NB4 (cell line): ENCODE data around the gene LCMT1.

Source experiments
- DNase-seq: peaks from one replicate; pipeline ENCODE4 v3.0.0; 2010; ENCODE audit warnings: low read depth
- H3K4me3 ChIP-seq: one replicate; pipeline ENCODE4 v1.5.1; 2011; ENCODE audit warnings: mild to moderate bottlenecking, low read depth, low read length, moderate library complexity
- CTCF ChIP-seq: IDR thresholded peaks from one replicate; pipeline ENCODE4 v1.5.1; 2012; ENCODE audit warnings: low read depth, low read length
- MAX ChIP-seq: IDR thresholded peaks from 2 replicates; pipeline ENCODE4 v1.6.1; 2011; ENCODE audit warnings: low read depth, low read length
- MYC ChIP-seq: IDR thresholded peaks from 2 replicates; pipeline ENCODE4 v1.6.1; 2011; ENCODE audit warnings: low read depth, low read length
- POLR2A ChIP-seq: IDR thresholded peaks from 2 replicates; pipeline ENCODE4 v1.6.1; 2011; ENCODE audit warnings: mild to moderate bottlenecking; ENCODE audit not compliant: insufficient read length; ENCODE audit errors: extremely low read depth

Gene LCMT1

GRCh38 chr16:25080420-25081131 lies 31.0 kb upstream of the LCMT1 start:
- TF ChIP-seq POLR2A (no peak), CTCF (no peak)
- H3K4me3 ChIP-seq, result no peak overlapping the region
- no peak for DNase-seq

GRCh38 chr16:25081702-25082101 lies 29.8 kb upstream of the LCMT1 start:
- no peak for TF ChIP-seq POLR2A
- no peak for TF ChIP-seq MAX
- no peak for TF ChIP-seq CTCF
- no peak for TF ChIP-seq MYC
- no peak overlapping the region for H3K4me3 ChIP-seq
- DNase-seq, result no peak

- TF ChIP-seq CTCF, result no peak
- no peak for TF ChIP-seq MAX
- no peak for TF ChIP-seq MYC
- no peak for TF ChIP-seq POLR2A
- no peak overlapping the region for H3K4me3 ChIP-seq
- no peak for DNase-seq
Observed at GRCh38 chr16:25083065-25083464, 28.5 kb upstream of the LCMT1 start.

GRCh38 chr16:25083701-25084100 lies 27.8 kb upstream of the LCMT1 start:
- TF ChIP-seq POLR2A (no peak), CTCF (no peak), MYC (no peak), MAX (no peak)
- DNase-seq, result no peak
- H3K4me3 ChIP-seq, result no peak overlapping the region

- DNase-seq, result no peak
Observed at GRCh38 chr16:25084797-25085196, 26.7 kb upstream of the LCMT1 start.

More at GRCh38 chr16:25084797-25085196, 26.7 kb upstream of the LCMT1 start:
- no peak overlapping the region for H3K4me3 ChIP-seq
- no peak for TF ChIP-seq MYC
- TF ChIP-seq CTCF, result no peak
- TF ChIP-seq POLR2A, result no peak
- no peak for TF ChIP-seq MAX
